ENCODE data around the gene AHRR. TPM values are rescaled to one million over a fixed set of nuclear protein-coding genes. Genes with fewer than 3 reads are reported as not detected.

Gene AHRR
- total RNA-seq, 1 donor: 22.5 TPM

- H3K4me3 ChIP-seq (ENCODE audit: low read depth, low read length): no peak overlapping the region
- DNase-seq (ENCODE audit: low read depth): no peak
- no peak for TF ChIP-seq CTCF (IDR thresholded peaks at IDR 0.05; ENCODE audit: insufficient read depth, low read depth, low read length)
Measured at GRCh38 chr5:389891-390622, 68.5 kb downstream of the AHRR start.

- H3K4me3 ChIP-seq (ENCODE audit: low read depth, low read length): no peak overlapping the region
- no peak for TF ChIP-seq CTCF (IDR thresholded peaks at IDR 0.05; ENCODE audit: insufficient read depth, low read depth, low read length)
- DNase-seq (ENCODE audit: low read depth): no peak
Measured at GRCh38 chr5:390623-391491, 69.3 kb downstream of the AHRR start.

- no peak for TF ChIP-seq CTCF (IDR thresholded peaks at IDR 0.05; ENCODE audit: insufficient read depth, low read depth, low read length)
- no peak for DNase-seq (ENCODE audit: low read depth)
- H3K4me3 ChIP-seq (ENCODE audit: low read depth, low read length): no peak overlapping the region
Measured at GRCh38 chr5:392431-392988, 71.0 kb downstream of the AHRR start.

- no peak overlapping the region for H3K4me3 ChIP-seq (ENCODE audit: low read depth, low read length)
- DNase-seq (ENCODE audit: low read depth): no peak
- TF ChIP-seq CTCF (IDR thresholded peaks at IDR 0.05; ENCODE audit: insufficient read depth, low read depth, low read length): no peak
Measured at GRCh38 chr5:393846-394275, 72.3 kb downstream of the AHRR start.

GRCh38 chr5:394671-395155, 73.2 kb downstream of the AHRR start:
- DNase-seq (ENCODE audit: low read depth): no peak
- TF ChIP-seq CTCF (IDR thresholded peaks at IDR 0.05; ENCODE audit: insufficient read depth, low read depth, low read length): no peak
- H3K4me3 ChIP-seq (ENCODE audit: low read depth, low read length): no peak overlapping the region

- DNase-seq (ENCODE audit: low read depth): peak; percentile 88
- no peak overlapping the region for H3K4me3 ChIP-seq (ENCODE audit: low read depth, low read length)
- no peak for TF ChIP-seq CTCF (IDR thresholded peaks at IDR 0.05; ENCODE audit: insufficient read depth, low read depth, low read length)
Measured at GRCh38 chr5:395156-395920, 73.8 kb downstream of the AHRR start.

All from fibroblast of villous mesenchyme (primary cell).